Measurements from ENCODE around the gene TIGD3. TPM values are rescaled to one million over a fixed set of nuclear protein-coding genes. Genes with fewer than 3 reads are reported as not detected.

The TIGD3 gene
- total and polyA plus RNA-seq, 9 of the 15 experiments (the other 6 are each of a cell fraction or from before 2014, with no cell fraction given): 0.06 to 1.3 (median 0.56) TPM

DNA sequence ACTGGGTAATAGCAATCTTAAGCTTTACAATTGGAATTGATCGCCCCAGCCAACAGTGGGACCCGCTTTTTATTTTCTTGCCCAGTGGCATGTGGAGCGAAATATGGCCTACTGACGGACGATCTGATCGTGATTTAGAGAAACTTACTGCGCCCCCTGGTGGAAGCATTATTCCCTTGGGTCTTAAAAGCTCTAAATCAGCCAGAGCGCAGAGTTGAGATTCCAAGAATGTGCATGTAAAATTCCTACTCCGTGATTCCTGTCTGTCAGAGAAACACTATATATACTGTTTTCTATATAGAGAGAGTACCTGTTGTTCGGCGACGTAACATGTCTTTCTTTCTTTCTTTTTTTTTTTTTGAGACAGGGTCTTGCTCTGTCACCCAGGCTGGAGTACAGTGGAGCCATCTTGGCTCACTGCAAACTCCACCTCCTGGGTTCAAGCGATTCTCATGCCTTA is 24.6 kb upstream of the TIGD3 start (continued):
- TF ChIP-seq REST (IDR thresholded peaks at IDR 0.05; ENCODE audit: borderline replicate concordance) (peak; percentile 47; the same call in 1 of the 2 replicates), REST (CRISPR knock-in tag; IDR thresholded peaks at IDR 0.05; ENCODE audit: low read depth) (no peak), CSDE1 (IDR thresholded peaks at IDR 0.05) (no peak), ATF6 (CRISPR knock-in tag; IDR thresholded peaks at IDR 0.05) (no peak), KDM2B (CRISPR knock-in tag; IDR thresholded peaks at IDR 0.05) (0 out of 2 replicates have a peak, but pooled peaks have one; percentile 49), ZNF263 (CRISPR knock-in tag; IDR thresholded peaks at IDR 0.05; ENCODE audit: borderline replicate concordance) (no peak), HOXB6 (CRISPR knock-in tag; IDR thresholded peaks at IDR 0.05; ENCODE audit: borderline replicate concordance) (no peak), MAX (CRISPR knock-in tag; IDR thresholded peaks at IDR 0.05) (no peak), ZNF175 (CRISPR knock-in tag; IDR thresholded peaks at IDR 0.05; ENCODE audit: low read depth) (no peak), NKRF (IDR thresholded peaks at IDR 0.05; ENCODE audit: borderline replicate concordance) (no peak), JUND (IDR thresholded peaks at IDR 0.05; ENCODE audit: borderline replicate concordance, low read depth, low read length) (no peak), JUND (tag; IDR thresholded peaks at IDR 0.05; ENCODE audit: borderline replicate concordance, low read depth, low read length) (peak; percentile 13; the same call in 1 of the 3 replicates), ZNF143 (CRISPR knock-in tag; IDR thresholded peaks at IDR 0.05) (no peak), MECOM (CRISPR knock-in tag; IDR thresholded peaks at IDR 0.05) (no peak), DIDO1 (tag; IDR thresholded peaks at IDR 0.05; ENCODE audit: low read depth) (no peak), TBL1XR1 (IDR thresholded peaks at IDR 0.05; ENCODE audit: low read length in 2 of 2) (no peak), SRSF9 (IDR thresholded peaks at IDR 0.05; ENCODE audit: borderline replicate concordance, low read depth, low read length) (no peak)
